ENCODE results near the gene BTAF1.

GRCh38 chr10:92076722-92077121, 153.2 kb downstream of the BTAF1 start:
- TF ChIP-seq ZNF138 (CRISPR knock-in tag; conservative IDR thresholded peaks at IDR 0.05) (no peak), ESRRA (CRISPR knock-in tag; IDR thresholded peaks at IDR 0.05; ENCODE audit: borderline replicate concordance) (no peak), FOXJ3 (CRISPR knock-in tag; IDR thresholded peaks at IDR 0.05; ENCODE audit: borderline replicate concordance) (no peak), ZNF263 (CRISPR knock-in tag; IDR thresholded peaks at IDR 0.05; ENCODE audit: low read depth) (no peak)
- TF ChIP-seq, protein P1, sequence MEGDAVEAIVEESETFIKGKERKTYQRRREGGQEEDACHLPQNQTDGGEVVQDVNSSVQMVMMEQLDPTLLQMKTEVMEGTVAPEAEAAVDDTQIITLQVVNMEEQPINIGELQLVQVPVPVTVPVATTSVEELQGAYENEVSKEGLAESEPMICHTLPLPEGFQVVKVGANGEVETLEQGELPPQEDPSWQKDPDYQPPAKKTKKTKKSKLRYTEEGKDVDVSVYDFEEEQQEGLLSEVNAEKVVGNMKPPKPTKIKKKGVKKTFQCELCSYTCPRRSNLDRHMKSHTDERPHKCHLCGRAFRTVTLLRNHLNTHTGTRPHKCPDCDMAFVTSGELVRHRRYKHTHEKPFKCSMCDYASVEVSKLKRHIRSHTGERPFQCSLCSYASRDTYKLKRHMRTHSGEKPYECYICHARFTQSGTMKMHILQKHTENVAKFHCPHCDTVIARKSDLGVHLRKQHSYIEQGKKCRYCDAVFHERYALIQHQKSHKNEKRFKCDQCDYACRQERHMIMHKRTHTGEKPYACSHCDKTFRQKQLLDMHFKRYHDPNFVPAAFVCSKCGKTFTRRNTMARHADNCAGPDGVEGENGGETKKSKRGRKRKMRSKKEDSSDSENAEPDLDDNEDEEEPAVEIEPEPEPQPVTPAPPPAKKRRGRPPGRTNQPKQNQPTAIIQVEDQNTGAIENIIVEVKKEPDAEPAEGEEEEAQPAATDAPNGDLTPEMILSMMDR (IDR thresholded peaks at IDR 0.05) = no peak
- TF ChIP-seq, protein P2, sequence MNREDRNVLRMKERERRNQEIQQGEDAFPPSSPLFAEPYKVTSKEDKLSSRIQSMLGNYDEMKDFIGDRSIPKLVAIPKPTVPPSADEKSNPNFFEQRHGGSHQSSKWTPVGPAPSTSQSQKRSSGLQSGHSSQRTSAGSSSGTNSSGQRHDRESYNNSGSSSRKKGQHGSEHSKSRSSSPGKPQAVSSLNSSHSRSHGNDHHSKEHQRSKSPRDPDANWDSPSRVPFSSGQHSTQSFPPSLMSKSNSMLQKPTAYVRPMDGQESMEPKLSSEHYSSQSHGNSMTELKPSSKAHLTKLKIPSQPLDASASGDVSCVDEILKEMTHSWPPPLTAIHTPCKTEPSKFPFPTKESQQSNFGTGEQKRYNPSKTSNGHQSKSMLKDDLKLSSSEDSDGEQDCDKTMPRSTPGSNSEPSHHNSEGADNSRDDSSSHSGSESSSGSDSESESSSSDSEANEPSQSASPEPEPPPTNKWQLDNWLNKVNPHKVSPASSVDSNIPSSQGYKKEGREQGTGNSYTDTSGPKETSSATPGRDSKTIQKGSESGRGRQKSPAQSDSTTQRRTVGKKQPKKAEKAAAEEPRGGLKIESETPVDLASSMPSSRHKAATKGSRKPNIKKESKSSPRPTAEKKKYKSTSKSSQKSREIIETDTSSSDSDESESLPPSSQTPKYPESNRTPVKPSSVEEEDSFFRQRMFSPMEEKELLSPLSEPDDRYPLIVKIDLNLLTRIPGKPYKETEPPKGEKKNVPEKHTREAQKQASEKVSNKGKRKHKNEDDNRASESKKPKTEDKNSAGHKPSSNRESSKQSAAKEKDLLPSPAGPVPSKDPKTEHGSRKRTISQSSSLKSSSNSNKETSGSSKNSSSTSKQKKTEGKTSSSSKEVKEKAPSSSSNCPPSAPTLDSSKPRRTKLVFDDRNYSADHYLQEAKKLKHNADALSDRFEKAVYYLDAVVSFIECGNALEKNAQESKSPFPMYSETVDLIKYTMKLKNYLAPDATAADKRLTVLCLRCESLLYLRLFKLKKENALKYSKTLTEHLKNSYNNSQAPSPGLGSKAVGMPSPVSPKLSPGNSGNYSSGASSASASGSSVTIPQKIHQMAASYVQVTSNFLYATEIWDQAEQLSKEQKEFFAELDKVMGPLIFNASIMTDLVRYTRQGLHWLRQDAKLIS (CRISPR knock-in tag; IDR thresholded peaks at IDR 0.05; ENCODE audit: borderline replicate concordance) = no peak
- TF ChIP-seq, protein P3, sequence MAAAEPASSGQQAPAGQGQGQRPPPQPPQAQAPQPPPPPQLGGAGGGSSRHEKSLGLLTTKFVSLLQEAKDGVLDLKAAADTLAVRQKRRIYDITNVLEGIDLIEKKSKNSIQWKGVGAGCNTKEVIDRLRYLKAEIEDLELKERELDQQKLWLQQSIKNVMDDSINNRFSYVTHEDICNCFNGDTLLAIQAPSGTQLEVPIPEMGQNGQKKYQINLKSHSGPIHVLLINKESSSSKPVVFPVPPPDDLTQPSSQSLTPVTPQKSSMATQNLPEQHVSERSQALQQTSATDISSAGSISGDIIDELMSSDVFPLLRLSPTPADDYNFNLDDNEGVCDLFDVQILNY (CRISPR knock-in tag; IDR thresholded peaks at IDR 0.05) = no peak
